ENCODE measurements around the gene IZUMO2. TPM values are rescaled to one million over a fixed set of nuclear protein-coding genes. Genes with fewer than 3 reads are reported as not detected.

The IZUMO2 gene
- total and polyA plus RNA-seq, 12 donors = not detected

Other genes starting within 250 kb of the IZUMO2 start
- 10 to 100 TPM in 3 of 10 donors, 1 to 10 TPM in 7; 6.4 to 33.8 (median 9.7) TPM for gene ATF5, start 234.1 kb downstream of the IZUMO2 start, total RNA-seq
- 10 to 100 TPM; 14.1 to 22.0 TPM for gene ATF5, start 234.1 kb downstream of the IZUMO2 start, polyA plus RNA-seq
- 10 to 100 TPM; 23.1 to 48.1 (median 32.7) TPM for gene NUP62, start 233.8 kb downstream of the IZUMO2 start, total RNA-seq
- 10 to 100 TPM; 13.2 to 19.7 TPM for gene NUP62, start 233.8 kb downstream of the IZUMO2 start, polyA plus RNA-seq
- gene SIGLEC11, start 202.1 kb downstream of the IZUMO2 start, total RNA-seq = 1 to 10 TPM in 1 of 10 donors, under 1 TPM in 8, not detected in 1; 0.11 to 1.1 (median 0.42) TPM
- 1 to 10 TPM in 1 of 2 donors, under 1 TPM in 1; 0.20 to 1.7 TPM for gene SIGLEC11, start 202.1 kb downstream of the IZUMO2 start, polyA plus RNA-seq
- gene VRK3, start 137.9 kb downstream of the IZUMO2 start, total RNA-seq = 10 to 100 TPM; 15.1 to 34.9 (median 24.8) TPM
- gene VRK3, start 137.9 kb downstream of the IZUMO2 start, polyA plus RNA-seq = 10 to 100 TPM; 16.3 to 23.0 TPM
- gene ZNF473, start 137.3 kb downstream of the IZUMO2 start, total RNA-seq = 1 to 10 TPM; 1.8 to 4.2 (median 3.3) TPM
- 1 to 10 TPM; 1.5 to 1.8 TPM for gene ZNF473, start 137.3 kb downstream of the IZUMO2 start, polyA plus RNA-seq
- gene MYH14, start 40.3 kb upstream of the IZUMO2 start, total RNA-seq = 100 to 1,000 TPM in 5 of 10 donors, 10 to 100 TPM in 5; 82.2 to 124 (median 102) TPM
- 100 to 1,000 TPM in 1 of 2 donors, 10 to 100 TPM in 1; 29.3 to 149 TPM for gene MYH14, start 40.3 kb upstream of the IZUMO2 start, polyA plus RNA-seq
- 1 to 10 TPM; 1.4 to 4.0 (median 2.4) TPM for gene KCNC3, start 166.1 kb upstream of the IZUMO2 start, total RNA-seq
- 1 to 10 TPM in 1 of 2 donors, under 1 TPM in 1; 0.88 to 1.1 TPM for gene KCNC3, start 166.1 kb upstream of the IZUMO2 start, polyA plus RNA-seq
- under 1 TPM in 2 of 10 donors, not detected in 8; 0.22 to 0.56 TPM for gene NAPSA, start 202.4 kb upstream of the IZUMO2 start, total RNA-seq
- gene NAPSA, start 202.4 kb upstream of the IZUMO2 start, polyA plus RNA-seq = 1 to 10 TPM in 1 of 2 donors, under 1 TPM in 1; 0.25 to 1.1 TPM
- gene NR1H2, start 213.2 kb upstream of the IZUMO2 start, total RNA-seq = 10 to 100 TPM; 64.0 to 96.7 (median 69.8) TPM
- 100 to 1,000 TPM in 1 of 2 donors, 10 to 100 TPM in 1; 90.7 to 125 TPM for gene NR1H2, start 213.2 kb upstream of the IZUMO2 start, polyA plus RNA-seq
- 10 to 100 TPM in 6 of 10 donors, 1 to 10 TPM in 4; 4.2 to 15.0 (median 10.7) TPM for gene POLD1, start 221.1 kb upstream of the IZUMO2 start, total RNA-seq
- gene POLD1, start 221.1 kb upstream of the IZUMO2 start, polyA plus RNA-seq = 10 to 100 TPM; 14.2 to 28.3 TPM

Measured in heart right ventricle (tissue), 12 donors.